HEK293T (cell line): ENCODE results near the gene MTA1.

Experiments
- ARNT ChIP-seq: fragments of 450-650 bp; IDR thresholded peaks from 2 replicates; pipeline ENCODE4 v1.6.1; 2017; ENCODE audit warnings: mild to moderate bottlenecking
- BHLHE40 ChIP-seq: fragments of 450-650 bp; IDR thresholded peaks from 2 replicates; pipeline ENCODE4 v1.6.1; 2016; ENCODE audit warnings: mild to moderate bottlenecking, moderate library complexity, borderline replicate concordance
- CTBP1 ChIP-seq: fragments of 450-650 bp; IDR thresholded peaks from 2 replicates; pipeline ENCODE4 v1.6.1; 2016; ENCODE audit warnings: borderline replicate concordance
- ELF4 ChIP-seq: fragments of 450-650 bp; IDR thresholded peaks from 2 replicates; pipeline ENCODE4 v1.6.1; 2017; ENCODE audit warnings: antibody characterized with exemption
- FOXA1 ChIP-seq: fragments of 450-650 bp; IDR thresholded peaks from 2 replicates; pipeline ENCODE4 v1.6.1; 2016; ENCODE audit warnings: mild to moderate bottlenecking
- FOXK2 ChIP-seq: fragments of 450-650 bp; IDR thresholded peaks from 2 replicates; pipeline ENCODE4 v1.6.1; 2016; ENCODE audit warnings: mild to moderate bottlenecking
- FOXM1 ChIP-seq: fragments of 450-650 bp; IDR thresholded peaks from 2 replicates; pipeline ENCODE4 v1.6.1; 2017; ENCODE audit warnings: mild to moderate bottlenecking, borderline replicate concordance
- L3MBTL2 ChIP-seq: fragments of 450-650 bp; conservative IDR thresholded peaks from 2 replicates; pipeline ENCODE4 v1.6.1; 2016; ENCODE audit warnings: mild to moderate bottlenecking
- NFRKB ChIP-seq: fragments of 450-650 bp; IDR thresholded peaks from 2 replicates; pipeline ENCODE4 v1.6.1; 2016; ENCODE audit warnings: mild to moderate bottlenecking, moderate library complexity
- PKNOX1 ChIP-seq: fragments of 450-650 bp; IDR thresholded peaks from 2 replicates; pipeline ENCODE4 v1.6.1; 2016
- SP1 ChIP-seq: fragments of 450-650 bp; IDR thresholded peaks from 2 replicates; pipeline ENCODE4 v1.6.1; 2017
- SUZ12 ChIP-seq: fragments of 450-650 bp; IDR thresholded peaks from 2 replicates; pipeline ENCODE4 v1.6.1; 2016; ENCODE audit warnings: mild to moderate bottlenecking
- TARDBP ChIP-seq: fragments of 450-650 bp; IDR thresholded peaks from 2 replicates; pipeline ENCODE4 v1.6.1; 2016
- ZNF384 ChIP-seq: fragments of 450-650 bp; IDR thresholded peaks from 2 replicates; pipeline ENCODE4 v1.6.1; 2016

GRCh38 chr14:105385322-105385637, 34.3 kb upstream of the MTA1 start:
- TF ChIP-seq FOXK2 (no peak), FOXM1 (no peak), PKNOX1 (no peak), NFRKB (no peak), BHLHE40 (no peak), FOXA1 (no peak), TARDBP (no peak), SUZ12 (no peak), L3MBTL2 (no peak), ZNF384 (no peak), ARNT (no peak), CTBP1 (no peak), SP1 (no peak), ELF4 (no peak)
